ENCODE data around the gene SHB.
A peak's percentile ranks its signal among the peaks of the same experiment; 100 is the strongest.

SHB gene

GRCh38 chr9:37955781-37956422 lies 113.1 kb downstream of the SHB start:
- no peak overlapping the region for H3K4me3 ChIP-seq (ENCODE audit: low read depth, low read length)
- TF ChIP-seq CTCF (IDR thresholded peaks at IDR 0.05; ENCODE audit: insufficient read depth, low read depth, low read length, missing control alignments): no peak
- DNase-seq (ENCODE audit: low read depth): no peak

GRCh38 chr9:37954581-37954981 lies 114.4 kb downstream of the SHB start:
- no peak for TF ChIP-seq CTCF (IDR thresholded peaks at IDR 0.05; ENCODE audit: insufficient read depth, low read depth, low read length, missing control alignments)
- no peak overlapping the region for H3K4me3 ChIP-seq (ENCODE audit: low read depth, low read length)
- peak; percentile 77 for DNase-seq (ENCODE audit: low read depth)

GRCh38 chr9:37953775-37954437 lies 115.1 kb downstream of the SHB start:
- peak; percentile 91 for DNase-seq (ENCODE audit: low read depth)
- peak overlapping the region; percentile 29 for H3K4me3 ChIP-seq (ENCODE audit: low read depth, low read length)
- no peak for TF ChIP-seq CTCF (IDR thresholded peaks at IDR 0.05; ENCODE audit: insufficient read depth, low read depth, low read length, missing control alignments)

GRCh38 chr9:37953206-37953774 lies 115.7 kb downstream of the SHB start:
- DNase-seq (ENCODE audit: low read depth): no peak
- H3K4me3 ChIP-seq (ENCODE audit: low read depth, low read length): peak overlapping the region; percentile 29; the same call in 1 of the 2 replicates
- no peak for TF ChIP-seq CTCF (IDR thresholded peaks at IDR 0.05; ENCODE audit: insufficient read depth, low read depth, low read length, missing control alignments)

- DNase-seq (ENCODE audit: low read depth): no peak
- no peak for TF ChIP-seq CTCF (IDR thresholded peaks at IDR 0.05; ENCODE audit: insufficient read depth, low read depth, low read length, missing control alignments)
Observed at GRCh38 chr9:37952731-37953130, 116.3 kb downstream of the SHB start.

GRCh38 chr9:37951671-37952449 lies 117.2 kb downstream of the SHB start:
- H3K4me3 ChIP-seq (ENCODE audit: low read depth, low read length): no peak overlapping the region
- DNase-seq (ENCODE audit: low read depth): no peak
- TF ChIP-seq CTCF (IDR thresholded peaks at IDR 0.05; ENCODE audit: insufficient read depth, low read depth, low read length, missing control alignments): no peak

More at GRCh38 chr9:37952731-37953130, 116.3 kb downstream of the SHB start:
- H3K4me3 ChIP-seq (ENCODE audit: low read depth, low read length): no peak overlapping the region
